NB4 (cell line): Measurements from ENCODE around the gene CFP.

ENCODE experiments used
- CTCF ChIP-seq: IDR thresholded peaks from one replicate; pipeline ENCODE4 v1.5.1; 2012; ENCODE audit warnings: low read depth, low read length
- POLR2A ChIP-seq: IDR thresholded peaks from 2 replicates; pipeline ENCODE4 v1.6.1; 2011; ENCODE audit warnings: mild to moderate bottlenecking; ENCODE audit not compliant: insufficient read length; ENCODE audit errors: extremely low read depth

GRCh38 chrX:47610511-47610910 is 19.2 kb downstream of the CFP start:
- TF ChIP-seq CTCF = no peak
- no peak for TF ChIP-seq POLR2A
